GM21360 (cell line): ENCODE measurements around the gene NPVF.

Source experiments
- ATAC-seq: cut with Tn5 transposase; IDR thresholded peaks from one replicate; pipeline ENCODE4 v1.9.1; 2021; ENCODE audit warnings: mild to moderate bottlenecking, moderate library complexity; ENCODE audit not compliant: unreplicated experiment

Gene NPVF

GRCh38 chr7:25235471-25235870, 7.2 kb upstream of the NPVF start:
- ATAC-seq = no peak

- no peak for ATAC-seq
These were observed 6.0 kb upstream of the NPVF start for GRCh38 chr7:25234336-25234735.

- ATAC-seq = no peak
These were observed 5.1 kb downstream of the NPVF start for GRCh38 chr7:25223206-25223605.

GRCh38 chr7:25222666-25223065, 5.6 kb downstream of the NPVF start:
- ATAC-seq = no peak

- ATAC-seq = no peak
These were observed 7.3 kb downstream of the NPVF start for GRCh38 chr7:25221009-25221408.

GRCh38 chr7:25218191-25218590, 10.1 kb downstream of the NPVF start:
- no peak for ATAC-seq

- no peak for ATAC-seq
These were observed 11.4 kb downstream of the NPVF start for GRCh38 chr7:25216837-25217236.

GRCh38 chr7:25215694-25216335, 12.5 kb downstream of the NPVF start:
- ATAC-seq = no peak

GRCh38 chr7:25208525-25209221, 19.6 kb downstream of the NPVF start:
- no peak for ATAC-seq

GRCh38 chr7:25207887-25208286, 20.4 kb downstream of the NPVF start:
- ATAC-seq = no peak

- ATAC-seq = no peak
These were observed 21.5 kb downstream of the NPVF start for GRCh38 chr7:25206765-25207164.

- no peak for ATAC-seq
These were observed 32.0 kb downstream of the NPVF start for GRCh38 chr7:25196132-25196896.

GRCh38 chr7:25194036-25194435, 34.2 kb downstream of the NPVF start:
- ATAC-seq = no peak

GRCh38 chr7:25192043-25192442, 36.2 kb downstream of the NPVF start:
- no peak for ATAC-seq

GRCh38 chr7:25189197-25189596, 39.1 kb downstream of the NPVF start:
- no peak for ATAC-seq

- no peak for ATAC-seq
These were observed 40.4 kb downstream of the NPVF start for GRCh38 chr7:25187932-25188331.

GRCh38 chr7:25186436-25186835, 41.9 kb downstream of the NPVF start:
- no peak for ATAC-seq

GRCh38 chr7:25181532-25181931, 46.8 kb downstream of the NPVF start:
- ATAC-seq = no peak

GRCh38 chr7:25180946-25181345, 47.3 kb downstream of the NPVF start:
- ATAC-seq = no peak

- peak; percentile 36 for ATAC-seq
These were observed 47.7 kb downstream of the NPVF start for GRCh38 chr7:25180592-25180923.

GRCh38 chr7:25179771-25180591, 48.3 kb downstream of the NPVF start:
- ATAC-seq = peak; percentile 97
